ENCODE data around the gene EIF3M. TPM values are rescaled to one million over a fixed set of nuclear protein-coding genes. Genes with fewer than 3 reads are reported as not detected.
"Not testable (repeated sequence)": the region's sequence is repeated elsewhere in the genome, so short reads cannot be mapped to it uniquely, and the experiment has no call there.

The EIF3M gene
- total RNA-seq, 1 experiment from 2014 or later = 275 TPM

- H3K36me3 Mint-ChIP-seq (ENCODE audit: insufficient read depth, unreplicated experiment) = peaks cover 44% of the 10 kb centered on the region
- DNase-seq = no peak
- H3K9me3 Mint-ChIP-seq (ENCODE audit: low read depth, unreplicated experiment) = peaks cover 5% of the 10 kb centered on the region
- CTCF ChIA-PET = no interaction called here
- no peaks in the 10 kb centered on the region for H3K27me3 Mint-ChIP-seq (ENCODE audit: unreplicated experiment)
- H3K4me3 Mint-ChIP-seq (ENCODE audit: low read depth, unreplicated experiment) = no peak overlapping the region
- H3K4me1 Mint-ChIP-seq (ENCODE audit: low read depth, unreplicated experiment) = no peaks in the 10 kb centered on the region
- TF ChIP-seq CTCF (IDR thresholded peaks at IDR 0.05; ENCODE audit: unreplicated experiment) = no peak
- BruUV-seq (replicated peaks) = no TSS peak
- intact Hi-C loops (cut with micrococcal nuclease; ENCODE audit: unreplicated experiment) = no loop called here
- no peak overlapping the region for H3K27ac Mint-ChIP-seq (ENCODE audit: unreplicated experiment)
These were observed 22.6 kb downstream of the EIF3M start for GRCh38 chr11:32606220-32606619.

- H3K9me3 Mint-ChIP-seq (ENCODE audit: low read depth, unreplicated experiment); H3K4me1 Mint-ChIP-seq (ENCODE audit: low read depth, unreplicated experiment); BruUV-seq (replicated peaks); CTCF ChIA-PET; intact Hi-C loops (cut with micrococcal nuclease; ENCODE audit: unreplicated experiment); DNase-seq; H3K27me3 Mint-ChIP-seq (ENCODE audit: unreplicated experiment); H3K4me3 Mint-ChIP-seq (ENCODE audit: low read depth, unreplicated experiment): not testable (repeated sequence)
- peak overlapping the region; percentile 50 for H3K27ac Mint-ChIP-seq (ENCODE audit: unreplicated experiment)
- H3K36me3 Mint-ChIP-seq (ENCODE audit: insufficient read depth, unreplicated experiment) = peaks cover 32% of the 10 kb centered on the region
These were observed 25.2 kb downstream of the EIF3M start for GRCh38 chr11:32608826-32609225.

GRCh38 chr11:32610797-32611352 is 27.2 kb downstream of the EIF3M start:
- Mint-ChIP-seq H3K27me3 (ENCODE audit: unreplicated experiment) (no peaks in the 10 kb centered on the region), H3K27ac (ENCODE audit: unreplicated experiment) (no peak overlapping the region), H3K9me3 (ENCODE audit: low read depth, unreplicated experiment) (peaks cover 5% of the 10 kb centered on the region), H3K4me3 (ENCODE audit: low read depth, unreplicated experiment) (no peak overlapping the region), H3K4me1 (ENCODE audit: low read depth, unreplicated experiment) (no peaks in the 10 kb centered on the region), H3K36me3 (ENCODE audit: insufficient read depth, unreplicated experiment) (peaks cover 26% of the 10 kb centered on the region)
- TF ChIP-seq CTCF (IDR thresholded peaks at IDR 0.05; ENCODE audit: unreplicated experiment) = no peak
- CTCF ChIA-PET = no interaction called here
- no TSS peak for BruUV-seq (replicated peaks)
- intact Hi-C loops (cut with micrococcal nuclease; ENCODE audit: unreplicated experiment) = no loop called here
- no peak for DNase-seq

GRCh38 chr11:32613500-32614151 is 30.0 kb downstream of the EIF3M start:
- Mint-ChIP-seq H3K4me3 (ENCODE audit: low read depth, unreplicated experiment) (no peak overlapping the region), H3K27ac (ENCODE audit: unreplicated experiment) (no peak overlapping the region), H3K9me3 (ENCODE audit: low read depth, unreplicated experiment) (peaks cover 2% of the 10 kb centered on the region), H3K27me3 (ENCODE audit: unreplicated experiment) (no peaks in the 10 kb centered on the region), H3K4me1 (ENCODE audit: low read depth, unreplicated experiment) (no peaks in the 10 kb centered on the region), H3K36me3 (ENCODE audit: insufficient read depth, unreplicated experiment) (peaks cover 6% of the 10 kb centered on the region)
- DNase-seq = no peak
- BruUV-seq (replicated peaks) = no TSS peak
- CTCF ChIA-PET = no interaction called here
- intact Hi-C loops (cut with micrococcal nuclease; ENCODE audit: unreplicated experiment) = loop anchor here (2.0 kb wide), 1 partner anchor 227 kb away; no protein-coding TSS in a partner anchor
- TF ChIP-seq CTCF (IDR thresholded peaks at IDR 0.05; ENCODE audit: unreplicated experiment) = no peak

GRCh38 chr11:32615422-32615821 is 31.8 kb downstream of the EIF3M start:
- no peaks in the 10 kb centered on the region for H3K36me3 Mint-ChIP-seq (ENCODE audit: insufficient read depth, unreplicated experiment)
- intact Hi-C loops (cut with micrococcal nuclease; ENCODE audit: unreplicated experiment) = loop anchor here (1.0 to 2.0 kb wide), 2 partner anchors 229 to 292 kb away; no protein-coding TSS in a partner anchor
- no peaks in the 10 kb centered on the region for H3K4me1 Mint-ChIP-seq (ENCODE audit: low read depth, unreplicated experiment)
- no peak overlapping the region for H3K27ac Mint-ChIP-seq (ENCODE audit: unreplicated experiment)
- no TSS peak for BruUV-seq (replicated peaks)
- H3K27me3 Mint-ChIP-seq (ENCODE audit: unreplicated experiment) = no peaks in the 10 kb centered on the region
- no peak overlapping the region for H3K4me3 Mint-ChIP-seq (ENCODE audit: low read depth, unreplicated experiment)
- no peak for DNase-seq
- CTCF ChIA-PET = interaction anchor here (1.0 kb wide), 2 partner anchors 230 to 292 kb away, joined by 4 to 5 read pairs; no protein-coding TSS in a partner anchor
- H3K9me3 Mint-ChIP-seq (ENCODE audit: low read depth, unreplicated experiment) = no peaks in the 10 kb centered on the region
- TF ChIP-seq CTCF (IDR thresholded peaks at IDR 0.05; ENCODE audit: unreplicated experiment) = no peak
